K562 (cell line): ENCODE data around the gene NOTCH1. TPM values are rescaled to one million over a fixed set of nuclear protein-coding genes. Genes with fewer than 3 reads are reported as not detected.
A peak's percentile ranks its signal among the peaks of the same experiment; 100 is the strongest.

Experiments
- BHLHE40 ChIP-seq: IDR thresholded peaks from 2 replicates; pipeline ENCODE4 v1.6.1; 2011; ENCODE audit warnings: low read length, improper control_type of control experiment
- CAMTA2 ChIP-seq: fragments of 250-450 bp; sonication (Bioruptor Pico); conservative IDR thresholded peaks from 2 replicates; pipeline ENCODE4 v1.5.1; 2022
- CBX2 ChIP-seq: fragments of 200-600 bp; sonication (generic); IDR thresholded peaks from one replicate; pipeline ENCODE4 v1.6.1; 2012; ENCODE audit warnings: mild to moderate bottlenecking, low read length, inconsistent platforms; ENCODE audit not compliant: insufficient read depth, poor library complexity, severe bottlenecking
- CHCHD3 ChIP-seq: fragments of 250-450 bp; sonication (Bioruptor Pico); IDR thresholded peaks from 2 replicates; pipeline ENCODE4 v2.1.2; 2022; ENCODE audit warnings: mild to moderate bottlenecking
- ELF4 ChIP-seq: fragments of 450-650 bp; formaldehyde crosslinking; IDR thresholded peaks from 2 replicates; pipeline ENCODE4 v1.4.0; 2022; ENCODE audit warnings: missing genetic modification characterization
- HEY1 ChIP-seq: fragments of 250-450 bp; sonication (Bioruptor Pico); IDR thresholded peaks from 2 replicates; pipeline ENCODE4 v1.5.0; 2020; ENCODE audit warnings: mild to moderate bottlenecking, moderate library complexity, borderline replicate concordance
- KLF16 ChIP-seq: IDR thresholded peaks from 2 replicates; pipeline ENCODE4 v1.6.1; 2016; ENCODE audit warnings: antibody characterized with exemption
- MYC ChIP-seq, 2 experiments: fragments of 250-450 bp in 1 of 2; sonication (Bioruptor Pico) in 1 of 2; IDR thresholded peaks; 2 replicates each; pipeline versions ENCODE4 v1.5.1 to v1.6.1; 2012 to 2021; ENCODE audit warnings: low read depth in 2 of 2, borderline replicate concordance in 1 of 2, improper control_type of control experiment in 1 of 2, low read length in 1 of 2, mild to moderate bottlenecking in 1 of 2, moderate library complexity in 1 of 2
- NFATC3 ChIP-seq: fragments of 450-650 bp; IDR thresholded peaks from 2 replicates; pipeline ENCODE4 v1.6.1; 2017; ENCODE audit warnings: mild to moderate bottlenecking
- NONO ChIP-seq, 2 experiments: fragments of 200-400 bp in 1 of 2; fragments of 450-650 bp in 1 of 2; formaldehyde crosslinking in 1 of 2; IDR thresholded peaks; 2 replicates each; pipeline ENCODE4 v1.6.1; 2017; ENCODE audit warnings: low read depth in 2 of 2, mild to moderate bottlenecking in 2 of 2, moderate library complexity in 2 of 2, low read length in 1 of 2
- SAFB2 ChIP-seq: fragments of 200-400 bp; formaldehyde crosslinking; IDR thresholded peaks from 2 replicates; pipeline ENCODE4 v1.6.1; 2018; ENCODE audit warnings: borderline replicate concordance, low read length, low read depth, moderate library complexity; ENCODE audit not compliant: severe bottlenecking
- SMAD4 ChIP-seq: fragments of 250-450 bp; sonication (Bioruptor Pico); conservative IDR thresholded peaks from 2 replicates; pipeline ENCODE4 v1.8.0; 2021; ENCODE audit warnings: inconsistent platforms, mild to moderate bottlenecking, moderate library complexity
- TCF7L2 ChIP-seq: fragments of 150-350 bp; IDR thresholded peaks from 2 replicates; pipeline ENCODE4 v1.6.1; 2016; ENCODE audit warnings: low read depth, mild to moderate bottlenecking, low read length, moderate library complexity
- XRCC3 ChIP-seq: fragments of 450-650 bp; IDR thresholded peaks from 2 replicates; pipeline ENCODE4 v1.6.1; 2017; ENCODE audit warnings: mild to moderate bottlenecking, moderate library complexity
- ZBED1 ChIP-seq: IDR thresholded peaks from 2 replicates; pipeline ENCODE4 v1.6.1; 2014
- ZBTB17 ChIP-seq: fragments of 450-650 bp; formaldehyde crosslinking; IDR thresholded peaks from 2 replicates; pipeline ENCODE4 v1.4.0; 2020; ENCODE audit warnings: mild to moderate bottlenecking
- ZNF239 ChIP-seq: fragments of 250-450 bp; sonication (Bioruptor Pico); IDR thresholded peaks from 2 replicates; pipeline ENCODE4 v1.4.0; 2020; ENCODE audit warnings: mild to moderate bottlenecking
- ZNF347 ChIP-seq: fragments of 450-650 bp; formaldehyde crosslinking; IDR thresholded peaks from 2 replicates; pipeline ENCODE4 v1.4.0; 2020; ENCODE audit warnings: low read depth, mild to moderate bottlenecking, moderate library complexity
- ZNF431 ChIP-seq: sonication (generic); formaldehyde crosslinking; IDR thresholded peaks from 2 replicates; pipeline ENCODE4 v1.8.0; 2022; ENCODE audit warnings: mild to moderate bottlenecking, missing genetic modification reagents
- ZNF551 ChIP-seq: fragments of 250-450 bp; sonication (Bioruptor Pico); IDR thresholded peaks from 2 replicates; pipeline ENCODE4 v1.5.0; 2021; ENCODE audit warnings: mild to moderate bottlenecking, moderate library complexity
- polyA plus RNA-seq, 8 experiments: library from polyadenylated mRNA; depleted of rRNA in 4 of 8; stranded (reverse) in 5 of 8; unstranded in 3 of 8; fragments of >200 nt; fragmentation: Nextera tagmentation in 2 of 8; fragmentation: Illumina TruSeq in 1 of 8; extraction: Ambion mirVana in 2 of 8; extraction: Trizol in 1 of 8; gene quantifications; 2 replicates each; pipeline versions ENCODE4 v1.2.1 to v1.2.3, GENCODE V29; 2011 to 2014; ENCODE audit warnings: inconsistent platforms in 1 of 8, missing spikeins in 1 of 8
- total RNA-seq, 7 experiments: library from RNA; depleted of rRNA in 6 of 7; stranded (reverse); fragments of >200 nt in 6 of 7; fragmentation: Illumina TruSeq in 2 of 7; extraction: Trizol in 2 of 7; gene quantifications; 2 replicates each; pipeline versions ENCODE4 v1.2.1 to v1.2.3, GENCODE V29; 2011 to 2021; ENCODE audit warnings: low replicate concordance in 1 of 7
- TF ChIP-seq, protein P1 (sequence below): sonication (generic); formaldehyde crosslinking; IDR thresholded peaks from 2 replicates; pipeline ENCODE4 v1.8.0; 2022; ENCODE audit warnings: missing genetic modification reagents, mild to moderate bottlenecking, borderline replicate concordance
- TF ChIP-seq, protein P2 (sequence below): fragments of 250-450 bp; sonication (Bioruptor Pico); IDR thresholded peaks from 2 replicates; pipeline ENCODE4 v1.8.0; 2022; ENCODE audit warnings: inconsistent platforms, mild to moderate bottlenecking, moderate library complexity, borderline replicate concordance
- TF ChIP-seq, protein P3 (sequence below): fragments of 250-450 bp; sonication (Bioruptor Pico); IDR thresholded peaks from 2 replicates; pipeline ENCODE4 v1.6.1; 2021; ENCODE audit warnings: mild to moderate bottlenecking

The NOTCH1 gene
- total and polyA plus RNA-seq, 9 of the 15 experiments (the other 6 are each of a cell fraction or from before 2014, with no cell fraction given) = 0.03 to 31.4 (median 2.3) TPM

DNA sequence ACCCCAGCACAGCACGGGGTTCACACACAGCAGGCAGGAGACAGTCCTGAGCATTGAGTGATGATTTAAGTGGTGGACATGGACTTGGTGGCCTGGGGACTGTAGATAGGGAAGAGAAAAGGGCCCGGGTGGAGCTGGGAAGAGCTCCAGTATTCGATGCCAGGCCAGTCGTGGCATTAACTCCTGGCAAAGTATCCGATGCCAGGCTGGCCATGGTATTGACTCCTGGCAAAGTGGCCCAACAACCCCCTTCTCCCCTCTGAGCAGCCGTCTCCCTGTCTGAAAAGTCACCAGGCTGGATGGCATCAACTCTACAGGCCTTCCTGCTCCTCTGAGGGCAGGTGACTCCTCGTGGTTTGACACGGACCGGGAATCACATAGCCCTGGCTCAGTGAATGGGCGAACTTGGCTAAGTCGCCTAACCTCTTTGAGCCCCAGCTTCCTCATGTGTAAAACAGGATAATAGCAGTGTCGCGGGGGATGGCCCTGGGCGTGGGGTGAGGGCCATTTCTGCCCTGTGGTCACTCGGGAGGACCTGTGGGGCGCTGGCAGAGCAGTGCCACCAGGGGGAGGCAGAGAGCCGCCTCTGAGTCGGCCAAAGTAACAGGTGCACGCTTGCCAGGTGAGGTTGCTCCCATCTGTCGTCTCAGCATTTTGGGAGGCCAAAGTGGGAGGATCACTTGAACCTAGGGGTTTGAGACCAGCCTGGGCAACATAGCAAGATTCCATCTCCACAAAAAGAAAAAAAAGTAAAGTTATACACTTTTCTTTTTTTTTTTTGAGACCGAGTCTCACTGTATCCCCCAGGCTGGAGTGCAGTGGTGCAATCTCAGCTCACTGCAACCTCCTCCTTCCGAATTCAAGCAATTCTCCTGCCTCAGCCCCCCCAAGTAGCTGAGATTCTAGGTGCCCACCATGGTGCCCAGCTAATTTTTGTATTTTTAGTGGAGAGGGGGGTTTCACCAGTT is 57.3 kb downstream of the NOTCH1 start (continued):
- TF ChIP-seq ZBTB17 (CRISPR knock-in tag) (peak; percentile 22; the same call in 1 of the 2 replicates), CHCHD3 (CRISPR knock-in tag) (no peak), HEY1 (CRISPR knock-in tag) (no peak), KLF16 (no peak), SAFB2 (no peak), BHLHE40 (peak; percentile 39; the same call in 1 of the 2 replicates), ZBED1 (no peak), ZNF347 (CRISPR knock-in tag) (no peak), ZNF551 (CRISPR knock-in tag) (no peak), ZNF431 (CRISPR knock-in tag) (no peak), XRCC3 (no peak), NFATC3 (no peak), SMAD4 (CRISPR knock-in tag) (no peak; the same call in 1 of the 2 replicates), CAMTA2 (no peak), ELF4 (CRISPR knock-in tag) (no peak), TCF7L2 (no peak), MYC (IDR thresholded peaks at IDR 0.05; ENCODE audit: low read depth, low read length) (no peak), MYC (CRISPR knock-in tag; IDR thresholded peaks at IDR 0.05; ENCODE audit: borderline replicate concordance, low read depth) (no peak), NONO (IDR thresholded peaks at IDR 0.05; ENCODE audit: low read depth in 2 of 2, low read length in 1 of 2) (no peak), CBX2 (no peak), ZNF239 (CRISPR knock-in tag) (no peak)
- TF ChIP-seq, protein P1, sequence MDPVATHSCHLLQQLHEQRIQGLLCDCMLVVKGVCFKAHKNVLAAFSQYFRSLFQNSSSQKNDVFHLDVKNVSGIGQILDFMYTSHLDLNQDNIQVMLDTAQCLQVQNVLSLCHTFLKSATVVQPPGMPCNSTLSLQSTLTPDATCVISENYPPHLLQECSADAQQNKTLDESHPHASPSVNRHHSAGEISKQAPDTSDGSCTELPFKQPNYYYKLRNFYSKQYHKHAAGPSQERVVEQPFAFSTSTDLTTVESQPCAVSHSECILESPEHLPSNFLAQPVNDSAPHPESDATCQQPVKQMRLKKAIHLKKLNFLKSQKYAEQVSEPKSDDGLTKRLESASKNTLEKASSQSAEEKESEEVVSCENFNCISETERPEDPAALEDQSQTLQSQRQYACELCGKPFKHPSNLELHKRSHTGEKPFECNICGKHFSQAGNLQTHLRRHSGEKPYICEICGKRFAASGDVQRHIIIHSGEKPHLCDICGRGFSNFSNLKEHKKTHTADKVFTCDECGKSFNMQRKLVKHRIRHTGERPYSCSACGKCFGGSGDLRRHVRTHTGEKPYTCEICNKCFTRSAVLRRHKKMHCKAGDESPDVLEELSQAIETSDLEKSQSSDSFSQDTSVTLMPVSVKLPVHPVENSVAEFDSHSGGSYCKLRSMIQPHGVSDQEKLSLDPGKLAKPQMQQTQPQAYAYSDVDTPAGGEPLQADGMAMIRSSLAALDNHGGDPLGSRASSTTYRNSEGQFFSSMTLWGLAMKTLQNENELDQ (CRISPR knock-in tag) = no peak
- TF ChIP-seq, protein P2, sequence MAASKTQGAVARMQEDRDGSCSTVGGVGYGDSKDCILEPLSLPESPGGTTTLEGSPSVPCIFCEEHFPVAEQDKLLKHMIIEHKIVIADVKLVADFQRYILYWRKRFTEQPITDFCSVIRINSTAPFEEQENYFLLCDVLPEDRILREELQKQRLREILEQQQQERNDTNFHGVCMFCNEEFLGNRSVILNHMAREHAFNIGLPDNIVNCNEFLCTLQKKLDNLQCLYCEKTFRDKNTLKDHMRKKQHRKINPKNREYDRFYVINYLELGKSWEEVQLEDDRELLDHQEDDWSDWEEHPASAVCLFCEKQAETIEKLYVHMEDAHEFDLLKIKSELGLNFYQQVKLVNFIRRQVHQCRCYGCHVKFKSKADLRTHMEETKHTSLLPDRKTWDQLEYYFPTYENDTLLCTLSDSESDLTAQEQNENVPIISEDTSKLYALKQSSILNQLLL (CRISPR knock-in tag) = no peak
- TF ChIP-seq, protein P3, sequence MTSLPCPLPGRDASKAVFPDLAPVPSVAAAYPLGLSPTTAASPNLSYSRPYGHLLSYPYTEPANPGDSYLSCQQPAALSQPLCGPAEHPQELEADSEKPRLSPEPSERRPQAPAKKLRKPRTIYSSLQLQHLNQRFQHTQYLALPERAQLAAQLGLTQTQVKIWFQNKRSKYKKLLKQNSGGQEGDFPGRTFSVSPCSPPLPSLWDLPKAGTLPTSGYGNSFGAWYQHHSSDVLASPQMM (CRISPR knock-in tag) = no peak
